ENCODE data around the gene KLHL40.

KLHL40 gene

GRCh38 chr3:42704136-42704841 is 19.0 kb downstream of the KLHL40 start:
- TF ChIP-seq POLR2A (IDR thresholded peaks at IDR 0.05; ENCODE audit: low read length) (no peak), GATA1 (IDR thresholded peaks at IDR 0.05; ENCODE audit: low read depth, low read length) (no peak)
- no peak for DNase-seq

- no peak for DNase-seq
- TF ChIP-seq GATA1 (IDR thresholded peaks at IDR 0.05; ENCODE audit: low read depth, low read length): no peak
- TF ChIP-seq POLR2A (IDR thresholded peaks at IDR 0.05; ENCODE audit: low read length): no peak
Observed at GRCh38 chr3:42705058-42705767, 19.9 kb downstream of the KLHL40 start.

GRCh38 chr3:42705962-42706585 is 20.7 kb downstream of the KLHL40 start:
- no peak for DNase-seq
- TF ChIP-seq POLR2A (IDR thresholded peaks at IDR 0.05; ENCODE audit: low read length) (no peak), GATA1 (IDR thresholded peaks at IDR 0.05; ENCODE audit: low read depth, low read length) (no peak)

DNA sequence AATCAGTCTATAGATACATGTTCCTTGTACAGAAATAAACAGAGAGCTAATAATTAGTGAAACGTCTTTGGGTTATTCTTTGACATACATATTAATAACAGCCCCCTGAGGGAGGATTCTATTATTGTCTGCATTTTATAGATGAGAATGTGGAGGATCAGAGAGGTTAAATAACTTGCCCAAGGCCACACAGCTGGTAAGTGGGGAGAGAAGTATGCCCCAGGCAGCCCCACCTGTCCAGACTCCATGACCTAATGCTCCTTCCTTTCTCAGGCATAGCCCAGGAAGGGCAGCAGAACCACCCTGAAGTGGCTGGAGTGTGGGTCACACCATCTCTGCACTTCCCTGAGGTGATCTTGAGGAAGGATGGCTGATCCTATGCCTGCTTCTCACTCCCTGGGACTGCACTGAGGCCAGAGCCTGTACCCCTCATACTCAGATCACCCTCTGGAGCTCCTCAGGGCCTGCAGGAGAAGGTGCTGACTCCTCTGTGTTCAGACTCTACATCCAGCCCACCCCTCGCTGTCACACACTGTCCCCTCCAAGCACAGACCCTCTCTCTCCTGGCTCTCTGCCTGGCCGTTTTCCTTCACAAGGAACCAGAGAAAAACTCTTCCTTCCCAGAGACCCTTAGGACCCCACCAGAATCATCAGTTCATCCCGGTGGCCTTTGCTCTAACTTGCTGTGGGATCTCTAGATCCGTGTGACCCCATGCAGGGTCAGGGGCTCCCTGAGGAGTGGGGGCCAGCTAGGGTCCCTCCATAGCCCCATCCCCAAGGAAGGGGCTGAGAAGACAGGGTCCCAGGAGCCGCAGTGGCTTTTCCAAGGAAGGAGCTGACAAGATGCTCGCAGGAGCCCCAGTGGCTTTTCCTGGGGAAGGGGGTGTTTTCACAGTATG is 21.6 kb downstream of the KLHL40 start:
- no peak for DNase-seq
- TF ChIP-seq GATA1 (IDR thresholded peaks at IDR 0.05; ENCODE audit: low read depth, low read length) (no peak), POLR2A (IDR thresholded peaks at IDR 0.05; ENCODE audit: low read length) (no peak)

DNA sequence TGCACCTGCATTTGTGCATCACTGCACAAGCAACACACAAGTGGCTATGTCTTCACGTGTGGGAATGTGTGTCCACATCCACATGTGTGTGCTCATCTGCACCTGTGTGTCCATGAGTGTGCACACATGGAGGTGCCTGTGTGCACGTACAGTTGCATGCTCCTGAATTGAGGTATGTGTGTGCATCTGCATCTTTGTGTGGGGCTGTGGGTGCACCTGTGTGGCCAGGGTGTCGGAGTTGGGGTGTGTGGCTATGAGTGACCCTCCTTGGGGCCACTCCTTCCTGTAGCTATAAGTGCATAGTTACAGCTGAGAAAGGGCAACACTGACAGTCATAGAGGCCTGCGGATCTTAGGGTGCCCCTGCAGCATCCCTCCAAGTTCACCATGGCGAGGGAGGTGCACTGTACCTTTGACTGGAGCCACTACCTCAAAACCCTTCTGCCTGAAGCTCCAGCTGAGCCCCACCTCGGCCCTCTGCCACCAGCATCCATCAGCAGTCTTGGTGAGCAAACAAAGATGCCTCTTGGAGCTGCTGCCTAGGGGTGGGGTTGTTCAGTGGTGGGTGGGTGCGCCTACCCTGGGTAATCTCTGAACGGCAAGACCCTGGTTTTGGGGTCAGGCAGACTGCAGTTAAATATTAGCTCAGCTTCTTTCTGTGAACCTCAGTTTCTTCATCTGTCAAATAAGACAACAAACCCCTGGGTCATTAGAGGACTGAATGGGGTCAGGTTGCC is 22.5 kb downstream of the KLHL40 start:
- DNase-seq: no peak
- TF ChIP-seq GATA1 (IDR thresholded peaks at IDR 0.05; ENCODE audit: low read depth, low read length) (no peak), POLR2A (IDR thresholded peaks at IDR 0.05; ENCODE audit: low read length) (no peak)

DNA sequence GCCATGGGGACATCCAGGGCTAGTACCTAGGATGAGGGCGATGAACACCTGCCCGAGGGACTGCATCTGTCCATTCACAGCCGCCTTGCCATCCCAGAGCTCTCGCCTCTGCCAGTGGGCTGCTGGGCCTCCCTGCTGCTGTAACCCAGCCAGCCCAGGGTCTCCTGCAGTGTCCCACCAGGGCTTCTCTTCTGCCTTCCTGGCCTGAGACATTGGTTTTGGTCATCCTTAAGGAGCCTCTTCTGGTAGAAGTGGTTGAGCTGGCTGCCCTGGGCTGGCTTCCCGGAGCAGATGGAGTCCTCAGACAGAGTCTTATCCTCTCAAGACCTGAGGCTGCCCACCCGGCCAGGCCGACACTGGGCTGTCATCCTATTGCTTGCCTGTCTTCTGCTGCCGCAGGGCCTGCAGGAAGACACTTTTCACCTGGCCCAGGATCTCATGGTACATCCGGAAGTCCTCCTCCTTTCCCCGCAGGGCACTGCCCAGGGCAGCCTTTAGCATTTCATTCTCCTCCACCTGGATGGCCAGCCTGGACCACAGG is 23.3 kb downstream of the KLHL40 start:
- no peak for TF ChIP-seq POLR2A (IDR thresholded peaks at IDR 0.05; ENCODE audit: low read length)
- TF ChIP-seq GATA1 (IDR thresholded peaks at IDR 0.05; ENCODE audit: low read depth, low read length): no peak
- DNase-seq: no peak

DNA sequence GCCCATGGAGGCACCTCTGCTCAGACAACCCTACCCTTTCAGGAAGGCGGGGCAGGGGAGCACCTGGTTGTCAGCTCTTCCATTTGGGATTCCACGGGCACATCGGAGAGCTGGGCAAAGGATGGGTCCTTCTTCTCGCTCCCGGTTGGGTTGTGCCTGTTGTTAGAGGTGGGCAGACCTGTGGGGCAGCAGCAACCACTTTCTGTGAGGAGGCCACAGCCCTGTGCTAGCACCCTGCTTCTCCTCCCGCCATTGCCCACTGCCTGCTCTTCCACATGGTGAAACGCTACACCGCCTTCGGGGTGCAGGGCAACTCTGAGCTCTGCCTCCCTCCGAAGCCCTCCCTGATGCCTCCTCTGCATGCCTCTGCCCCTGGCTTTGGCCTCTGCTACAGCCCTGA is 24.3 kb downstream of the KLHL40 start:
- DNase-seq: no peak
- no peak for TF ChIP-seq POLR2A (IDR thresholded peaks at IDR 0.05; ENCODE audit: low read length)
- TF ChIP-seq GATA1 (IDR thresholded peaks at IDR 0.05; ENCODE audit: low read depth, low read length): no peak

DNA sequence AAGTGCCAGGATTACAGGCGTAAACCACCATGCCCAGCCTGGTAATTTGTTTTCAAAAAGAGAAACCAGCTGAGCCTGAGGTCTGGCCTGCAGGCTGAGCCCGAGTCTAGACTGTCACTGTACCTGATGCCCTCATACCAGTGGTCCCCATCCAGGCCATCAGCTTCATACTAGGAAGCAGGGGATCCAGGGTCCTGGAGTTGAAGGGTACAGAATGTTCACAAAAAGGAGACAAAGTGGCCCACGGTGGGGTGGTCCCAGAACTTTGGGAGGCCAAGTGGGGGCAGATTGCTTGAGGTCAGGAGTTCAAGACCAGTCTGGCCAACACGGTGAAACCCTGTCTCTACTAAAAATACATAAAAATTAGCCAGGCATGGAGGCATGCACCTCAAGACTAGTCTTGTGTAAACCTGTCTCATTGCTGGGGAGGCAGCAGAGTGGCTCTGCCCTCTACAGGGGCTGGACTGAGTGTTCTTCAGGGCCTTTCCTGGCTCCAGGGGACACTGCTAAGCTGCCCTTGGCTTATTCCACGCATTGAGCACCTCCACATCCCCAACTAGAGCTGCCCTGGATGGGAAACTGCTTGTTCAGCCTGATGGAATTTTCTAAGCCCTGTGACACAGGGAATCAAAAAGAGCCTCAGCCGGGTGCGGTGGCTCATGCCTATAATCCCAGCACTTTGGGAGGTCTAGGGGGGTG is 25.1 kb downstream of the KLHL40 start:
- TF ChIP-seq POLR2A (IDR thresholded peaks at IDR 0.05; ENCODE audit: low read length): no peak
- no peak for TF ChIP-seq GATA1 (IDR thresholded peaks at IDR 0.05; ENCODE audit: low read depth, low read length)
- no peak for DNase-seq

DNA sequence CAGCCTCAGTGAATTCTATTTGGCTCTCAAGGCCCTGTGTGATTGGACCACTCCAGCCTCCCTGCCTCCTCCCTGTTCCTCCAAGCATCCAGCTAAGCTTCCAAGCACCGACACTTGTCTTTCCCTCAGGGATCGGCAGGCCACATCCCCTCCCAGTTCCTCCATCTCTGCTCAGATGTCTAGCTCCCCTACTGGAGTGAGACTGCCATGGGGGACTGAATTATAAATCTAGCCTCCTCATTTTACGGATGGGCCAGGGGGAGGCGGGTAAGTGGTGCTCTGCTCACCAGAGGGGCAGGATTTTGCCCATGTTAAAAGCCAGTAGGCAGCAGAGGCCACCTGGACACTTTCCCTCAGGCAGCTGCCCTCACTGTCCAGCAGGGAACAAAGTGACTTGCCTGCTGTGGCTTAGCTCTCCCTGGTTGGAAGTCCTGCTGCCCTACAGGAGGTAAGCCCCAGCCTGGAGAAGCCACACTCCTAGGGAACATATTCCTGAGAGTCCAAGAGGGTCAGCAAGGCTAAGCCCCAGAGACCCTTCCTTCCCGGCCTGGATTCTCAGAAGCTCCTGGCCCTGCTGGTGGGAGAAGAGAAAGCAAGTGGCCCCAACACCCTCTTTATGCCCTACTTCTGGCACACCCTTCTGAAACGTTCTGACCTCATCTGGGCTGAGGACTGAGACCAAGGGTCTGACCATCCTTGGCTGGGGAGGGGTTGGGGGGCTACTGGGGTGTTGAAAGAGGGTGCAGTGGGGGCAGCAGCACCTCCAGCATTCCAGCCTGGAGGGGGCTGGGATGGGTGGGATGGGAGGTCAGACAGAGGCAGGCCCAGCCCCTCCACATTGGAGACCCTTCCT is 26.4 kb downstream of the KLHL40 start:
- no peak for DNase-seq
- TF ChIP-seq GATA1 (IDR thresholded peaks at IDR 0.05; ENCODE audit: low read depth, low read length) (no peak), POLR2A (IDR thresholded peaks at IDR 0.05; ENCODE audit: low read length) (no peak)

DNA sequence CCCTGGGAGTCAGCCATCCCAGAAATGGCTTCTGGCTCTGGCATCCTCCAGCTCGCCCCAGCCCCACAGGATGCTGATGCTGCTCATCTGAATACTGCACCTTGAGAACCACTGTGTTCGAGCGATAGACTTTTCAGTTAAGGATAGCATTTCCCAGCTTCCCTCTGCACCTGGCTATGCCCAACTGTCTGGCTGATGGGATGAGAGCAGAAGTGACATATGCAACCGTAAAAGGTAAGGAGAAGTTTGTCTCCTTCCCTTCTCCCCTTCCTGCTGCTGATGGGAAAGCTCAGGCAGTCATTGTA is 27.0 kb downstream of the KLHL40 start:
- DNase-seq: no peak
- TF ChIP-seq GATA1 (IDR thresholded peaks at IDR 0.05; ENCODE audit: low read depth, low read length) (no peak), POLR2A (IDR thresholded peaks at IDR 0.05; ENCODE audit: low read length) (no peak)

GRCh38 chr3:42712688-42713372 is 27.5 kb downstream of the KLHL40 start:
- no peak for DNase-seq
- TF ChIP-seq GATA1 (IDR thresholded peaks at IDR 0.05; ENCODE audit: low read depth, low read length): no peak
- TF ChIP-seq POLR2A (IDR thresholded peaks at IDR 0.05; ENCODE audit: low read length): no peak

All from erythroblast (primary cell).